NCI-H774 (cell line): Measurements from ENCODE around the gene ATAD2B.
"Not testable (repeated sequence)": the region's sequence is repeated elsewhere in the genome, so short reads cannot be mapped to it uniquely, and the experiment has no call there.

ENCODE experiments used
- DNase-seq: peaks from one replicate; lab custom pipeline; 2025; lab: John Stamatoyannopoulos, UW

Gene ATAD2B

DNA sequence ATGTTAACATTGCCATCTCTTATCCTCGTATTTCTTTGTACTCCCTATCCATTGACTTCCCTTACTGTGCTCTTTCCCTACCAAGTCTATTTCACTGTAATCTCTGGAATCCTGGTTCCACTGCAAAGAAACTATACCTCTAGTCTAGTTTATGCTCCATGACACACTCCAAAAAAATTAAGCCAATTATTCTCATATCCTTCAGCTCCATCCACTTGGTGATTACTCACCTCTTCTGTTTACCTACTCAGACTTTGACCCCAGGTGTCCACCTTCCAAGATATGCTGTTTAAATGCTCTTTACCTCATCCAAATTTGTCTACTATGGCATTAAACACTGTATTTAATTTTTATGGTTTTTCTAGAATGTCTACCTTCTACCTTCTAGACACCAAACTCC, 137.9 kb downstream of the ATAD2B start:
- DNase-seq, result no peak

- DNase-seq, result no peak
These were observed 138.8 kb downstream of the ATAD2B start for GRCh38 chr2:23788100-23788499.

DNA sequence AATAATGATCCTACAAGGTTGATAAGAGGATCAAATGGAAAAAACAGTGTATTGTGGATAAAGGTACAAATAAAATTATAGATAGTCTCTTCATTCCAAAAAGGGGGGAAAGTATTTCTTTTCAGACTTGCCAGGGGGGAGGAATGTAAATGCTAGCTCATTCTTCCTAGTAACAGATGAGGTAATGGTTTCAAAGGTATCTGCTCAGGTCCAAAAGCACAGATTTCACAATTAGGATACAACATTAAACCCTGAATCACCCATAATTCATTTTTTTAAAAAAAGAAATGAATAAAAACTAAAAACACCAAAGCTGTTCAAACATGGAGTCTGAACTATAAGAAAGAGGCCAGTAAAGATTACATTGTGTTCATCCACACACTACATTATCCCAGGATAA, 142.0 kb downstream of the ATAD2B start:
- DNase-seq, result no peak

GRCh38 chr2:23782646-23783045, 144.3 kb downstream of the ATAD2B start:
- DNase-seq, result no peak

DNA sequence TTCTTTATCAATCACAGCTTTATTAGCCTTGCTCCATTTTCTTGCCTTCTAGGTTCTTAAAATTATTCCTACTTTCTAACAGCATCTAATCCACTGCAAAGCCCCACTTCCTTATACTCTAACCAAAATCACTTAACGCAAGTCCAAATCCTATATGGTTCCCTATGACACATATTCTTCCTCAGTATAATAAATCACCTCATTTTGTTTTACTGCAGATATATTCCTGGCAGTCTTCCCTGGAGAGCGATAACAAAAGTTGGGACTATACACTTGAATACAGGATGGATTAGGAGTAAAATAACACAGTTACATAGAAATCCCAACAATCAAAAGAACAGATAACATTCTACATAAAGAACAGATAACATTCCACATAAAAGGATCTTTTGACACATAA, 144.8 kb downstream of the ATAD2B start:
- no peak for DNase-seq

- DNase-seq, result not testable (repeated sequence)
These were observed 146.5 kb downstream of the ATAD2B start for GRCh38 chr2:23780465-23780864.

GRCh38 chr2:23777826-23778225, 149.1 kb downstream of the ATAD2B start:
- no peak for DNase-seq

- no peak for DNase-seq
These were observed 150.9 kb downstream of the ATAD2B start for GRCh38 chr2:23776021-23776420.

GRCh38 chr2:23772684-23773083, 154.2 kb downstream of the ATAD2B start:
- no peak for DNase-seq

DNA sequence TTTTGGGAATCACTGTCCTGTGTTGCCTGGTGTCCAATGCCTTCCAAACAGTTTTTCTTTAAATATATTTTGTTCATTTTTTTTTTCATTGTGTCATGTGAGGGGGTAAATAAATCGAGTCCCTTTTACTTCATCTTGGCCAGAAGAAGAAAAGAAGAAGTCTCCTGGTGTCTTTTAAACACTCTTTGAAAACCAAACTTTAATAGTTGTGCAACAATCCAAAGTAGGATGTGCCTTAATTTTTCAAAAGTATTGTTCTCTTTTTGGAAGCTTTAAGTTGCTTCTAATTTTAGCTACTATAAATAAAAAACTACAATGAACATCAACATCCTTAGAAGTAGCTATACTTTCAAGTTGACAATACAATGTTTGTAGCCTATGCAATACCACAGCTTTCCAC, 154.9 kb downstream of the ATAD2B start:
- no peak for DNase-seq

GRCh38 chr2:23769364-23769763, 157.6 kb downstream of the ATAD2B start:
- DNase-seq, result no peak

DNA sequence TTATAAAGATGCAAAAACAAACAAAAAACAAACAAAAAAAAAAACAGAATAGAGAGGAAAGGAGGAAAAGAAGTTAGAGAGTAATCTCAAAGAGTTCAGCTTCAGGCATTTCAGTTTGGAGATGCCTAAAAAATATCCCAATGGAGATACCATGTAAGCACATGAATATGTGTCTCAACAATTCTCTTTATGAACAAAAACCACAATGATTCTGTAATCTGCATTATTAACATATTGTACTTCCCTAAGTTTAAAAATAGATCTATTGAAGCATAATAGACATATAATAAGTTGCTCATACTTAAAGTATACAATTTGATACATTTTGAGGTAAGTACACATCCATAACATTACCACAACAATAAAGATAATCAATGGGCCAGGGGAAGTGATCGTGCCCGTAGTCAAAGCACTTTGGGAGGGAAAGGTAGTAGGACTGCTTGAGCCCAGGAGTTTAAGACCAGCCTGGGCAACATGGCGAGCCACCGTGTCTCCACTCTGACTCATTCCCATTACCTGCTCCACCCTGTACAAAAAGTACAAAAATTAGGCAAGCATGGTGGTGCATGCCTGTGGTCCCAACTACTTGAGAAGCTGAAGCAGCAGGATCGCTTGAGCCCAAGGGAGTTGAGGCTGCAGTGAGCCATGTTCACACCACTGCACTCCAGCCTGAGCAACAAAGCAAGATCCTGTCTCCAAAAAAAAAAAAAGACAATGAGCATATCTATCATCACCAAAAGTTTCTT, 158.9 kb downstream of the ATAD2B start:
- DNase-seq, result no peak

- no peak for DNase-seq
These were observed 164.8 kb downstream of the ATAD2B start for GRCh38 chr2:23762141-23762540.

GRCh38 chr2:23761638-23762037, 165.3 kb downstream of the ATAD2B start:
- no peak for DNase-seq

DNA sequence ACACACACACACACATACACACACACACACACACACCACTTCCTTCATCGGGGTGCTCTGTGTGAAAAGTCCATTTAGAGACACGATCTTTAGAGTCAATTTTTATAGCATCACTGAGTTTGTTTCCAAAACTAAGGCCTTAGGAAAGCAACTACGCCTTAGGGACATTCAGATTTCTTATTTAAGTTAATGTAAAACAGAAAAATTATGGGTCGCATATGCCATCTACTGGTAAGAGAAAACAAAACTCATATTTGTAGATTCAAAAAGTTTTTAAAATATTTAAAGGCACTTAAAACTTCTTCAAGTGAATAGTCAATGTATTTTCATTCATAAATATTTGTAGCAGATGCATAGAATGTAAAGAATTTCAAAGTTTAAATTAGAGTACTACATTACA, 166.2 kb downstream of the ATAD2B start:
- no peak for DNase-seq

DNA sequence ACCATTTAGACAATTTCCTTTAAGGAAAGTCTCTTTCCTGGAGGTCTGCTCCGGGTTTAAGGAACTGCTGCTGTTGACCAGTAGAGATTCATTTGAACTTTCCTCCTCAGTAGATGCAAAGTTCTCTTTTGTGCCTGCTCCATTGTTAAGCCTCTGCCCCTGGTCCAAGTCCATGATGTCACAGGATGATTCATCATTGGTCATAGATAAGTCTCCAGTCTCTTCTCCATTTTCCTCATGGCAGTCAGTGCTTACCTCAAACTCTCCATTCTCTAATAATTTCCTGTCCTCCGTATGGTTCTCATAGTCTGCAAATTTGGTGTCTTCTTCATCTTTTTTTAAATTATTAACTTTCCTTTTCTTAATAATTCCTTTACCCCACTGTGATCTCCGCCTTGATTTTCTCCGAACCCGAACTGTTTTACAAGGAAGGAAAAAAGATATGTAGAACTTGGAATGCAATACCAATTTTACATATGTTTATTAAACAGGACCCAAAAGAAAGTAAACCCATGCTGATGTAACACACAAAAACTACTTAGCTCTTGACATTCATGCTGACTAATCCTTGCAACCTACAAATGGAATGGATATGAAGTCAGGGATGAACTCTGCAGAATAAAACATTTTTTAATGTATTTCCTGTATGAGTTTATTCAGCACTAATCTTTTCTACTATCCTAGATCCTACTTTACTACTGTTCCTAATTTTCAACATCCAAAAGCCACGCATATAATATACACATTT, 169.1 kb downstream of the ATAD2B start:
- DNase-seq, result no peak

DNA sequence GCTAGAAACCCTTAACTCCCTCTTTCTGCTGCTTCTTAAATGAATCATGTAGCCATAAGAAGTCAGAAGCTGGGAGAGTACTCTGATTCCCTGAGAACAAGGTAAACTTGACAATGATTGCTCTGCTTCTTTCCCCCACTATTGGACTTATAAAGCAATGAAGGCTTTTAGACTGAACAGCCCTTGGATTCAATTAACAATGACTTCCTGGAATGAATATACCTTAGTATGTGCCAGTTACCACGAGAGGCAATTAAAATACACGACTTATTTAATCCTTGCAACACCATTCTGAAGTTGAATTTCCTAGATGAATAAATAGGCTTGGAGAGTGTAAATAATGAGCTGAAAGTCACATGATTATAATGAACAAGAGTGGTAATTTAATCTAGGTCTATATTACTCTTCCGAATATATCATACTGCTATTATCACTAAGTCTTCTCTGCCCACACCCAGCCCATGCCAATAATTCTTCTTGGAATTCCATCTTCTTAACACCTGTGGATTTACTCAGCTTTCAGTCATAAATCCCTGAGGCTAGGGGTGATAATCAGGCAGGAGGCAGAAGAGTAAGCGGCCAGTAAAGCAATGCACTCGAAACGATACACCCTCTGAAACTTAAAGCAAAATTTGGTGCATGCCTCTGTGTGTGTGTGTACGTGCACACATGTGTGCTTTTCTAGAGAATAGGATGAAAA, 170.2 kb downstream of the ATAD2B start:
- no peak for DNase-seq

DNA sequence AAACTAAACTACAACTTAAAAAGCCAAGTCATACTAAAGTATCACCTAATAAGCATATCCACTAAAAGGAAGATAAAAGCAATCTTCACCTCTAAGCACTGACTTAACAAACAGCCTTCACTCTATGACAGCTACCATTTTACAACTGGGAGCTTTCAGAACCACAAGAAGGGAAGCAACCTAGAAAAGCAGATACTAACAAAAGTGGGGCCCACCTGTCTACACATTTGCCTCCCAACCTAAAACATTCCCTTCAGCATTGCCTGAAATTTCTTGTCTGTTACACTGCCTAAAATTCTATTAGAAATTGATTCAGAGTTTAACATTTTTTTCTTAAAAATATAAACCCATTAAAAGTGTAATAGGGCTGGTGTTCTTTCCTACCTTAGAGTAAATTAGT, 172.0 kb downstream of the ATAD2B start:
- DNase-seq, result no peak

- DNase-seq, result no peak
These were observed 173.5 kb downstream of the ATAD2B start for GRCh38 chr2:23753291-23754010.

DNA sequence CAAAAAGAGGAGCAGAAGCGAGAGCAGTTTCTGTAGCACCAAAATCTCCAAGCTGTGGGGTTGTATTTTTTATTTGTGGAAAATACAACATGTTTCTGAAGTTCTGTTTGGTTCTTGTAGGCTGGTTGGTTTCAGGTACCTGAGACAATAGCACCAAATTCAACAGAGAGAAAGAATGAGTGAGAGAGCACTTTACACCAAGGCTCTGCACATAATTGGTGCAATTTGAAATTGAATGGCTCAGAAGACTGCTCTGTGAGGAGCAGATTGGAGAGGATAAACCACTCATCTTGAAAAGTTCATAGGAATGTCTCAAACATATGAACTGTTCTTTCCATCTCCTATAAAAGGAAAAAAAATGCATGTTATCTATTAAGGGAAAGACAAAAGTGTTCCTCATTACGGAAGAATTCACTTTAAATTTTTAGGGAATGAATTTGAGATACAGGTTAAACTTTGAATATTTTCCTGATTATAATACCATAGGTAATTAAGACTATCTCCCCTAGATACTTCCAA, 175.1 kb downstream of the ATAD2B start:
- DNase-seq, result no peak

- DNase-seq, result no peak
These were observed 180.6 kb downstream of the ATAD2B start for GRCh38 chr2:23746141-23746863.
